Measurements from ENCODE around the gene BANP. TPM values are rescaled to one million over a fixed set of nuclear protein-coding genes. Genes with fewer than 3 reads are reported as not detected.

BANP gene
- total RNA-seq, 1 donor from 2014 or later, result 30.4 TPM

GRCh38 chr16:87960852-87961251 lies 9.6 kb downstream of the BANP start:
- no peaks in the 10 kb centered on the region for H3K36me3 ChIP-seq
- no peaks in the 10 kb centered on the region for H3K9me3 Mint-ChIP-seq
- H3K4me3 ChIP-seq, result no peak overlapping the region
- H3K27ac ChIP-seq, result no peak overlapping the region
- no peak overlapping the region for H3K4me2 ChIP-seq
- H3K9ac ChIP-seq, result no peak overlapping the region
- H4K20me1 ChIP-seq (ENCODE audit: low read depth), result peaks cover 55% of the 10 kb centered on the region
- H3K27me3 ChIP-seq, result no peaks in the 10 kb centered on the region
- H3K27ac Mint-ChIP-seq, result no peak overlapping the region
- H3K4me1 Mint-ChIP-seq, result peaks cover 29% of the 10 kb centered on the region
- TF ChIP-seq EZH2 (IDR thresholded peaks at IDR 0.05) (no peak), CTCF (IDR thresholded peaks at IDR 0.05) (no peak), EZH2phosphoT487 (IDR thresholded peaks at IDR 0.05) (no peak)
- peaks cover 13% of the 10 kb centered on the region for H3K36me3 Mint-ChIP-seq
- no peak overlapping the region for H3K4me3 Mint-ChIP-seq
- H3K4me1 ChIP-seq, result peaks cover 13% of the 10 kb centered on the region
- peaks cover 8% of the 10 kb centered on the region for H3F3A ChIP-seq (ENCODE audit: low read depth)
- no peaks in the 10 kb centered on the region for H3K9me3 ChIP-seq (ENCODE audit: low read depth)
- no peak for DNase-seq (ENCODE audit: low spot score)
- H3K27me3 Mint-ChIP-seq (ENCODE audit: insufficient read depth, low read depth), result no peaks in the 10 kb centered on the region
- peaks cover 97% of the 10 kb centered on the region for H3K79me2 ChIP-seq (ENCODE audit: low read depth)
- no peak overlapping the region for H2AFZ ChIP-seq (replicated peaks)

GRCh38 chr16:87961623-87962022 lies 10.4 kb downstream of the BANP start:
- no peaks in the 10 kb centered on the region for H3K9me3 ChIP-seq (ENCODE audit: low read depth)
- no peak overlapping the region for H3K9ac ChIP-seq
- no peaks in the 10 kb centered on the region for H3K27me3 Mint-ChIP-seq (ENCODE audit: insufficient read depth, low read depth)
- H2AFZ ChIP-seq (replicated peaks), result no peak overlapping the region
- peaks cover 97% of the 10 kb centered on the region for H3K79me2 ChIP-seq (ENCODE audit: low read depth)
- H3K4me1 ChIP-seq, result peaks cover 13% of the 10 kb centered on the region
- peaks cover 16% of the 10 kb centered on the region for H3K36me3 Mint-ChIP-seq
- peaks cover 29% of the 10 kb centered on the region for H3K4me1 Mint-ChIP-seq
- no peak for DNase-seq (ENCODE audit: low spot score)
- no peaks in the 10 kb centered on the region for H3K36me3 ChIP-seq
- H3K27me3 ChIP-seq, result no peaks in the 10 kb centered on the region
- peaks cover 55% of the 10 kb centered on the region for H4K20me1 ChIP-seq (ENCODE audit: low read depth)
- H3K27ac ChIP-seq, result no peak overlapping the region
- no peak for TF ChIP-seq EZH2phosphoT487 (IDR thresholded peaks at IDR 0.05)
- TF ChIP-seq EZH2 (IDR thresholded peaks at IDR 0.05), result no peak
- no peak for TF ChIP-seq CTCF (IDR thresholded peaks at IDR 0.05)
- peak overlapping the region; percentile 65 for H3K27ac Mint-ChIP-seq
- no peaks in the 10 kb centered on the region for H3K9me3 Mint-ChIP-seq
- peaks cover 1% of the 10 kb centered on the region for H3F3A ChIP-seq (ENCODE audit: low read depth)
- H3K4me2 ChIP-seq, result no peak overlapping the region
- no peak overlapping the region for H3K4me3 Mint-ChIP-seq
- no peak overlapping the region for H3K4me3 ChIP-seq

GRCh38 chr16:87963400-87963799 lies 12.2 kb downstream of the BANP start:
- peaks cover 10% of the 10 kb centered on the region for H3K36me3 Mint-ChIP-seq
- H3K4me2 ChIP-seq, result no peak overlapping the region
- H3K4me1 Mint-ChIP-seq, result peaks cover 21% of the 10 kb centered on the region
- no peak overlapping the region for H3K4me3 Mint-ChIP-seq
- H3K27ac ChIP-seq, result no peak overlapping the region
- H3K9me3 Mint-ChIP-seq, result no peaks in the 10 kb centered on the region
- H3K27ac Mint-ChIP-seq, result no peak overlapping the region
- no peak for TF ChIP-seq EZH2 (IDR thresholded peaks at IDR 0.05)
- TF ChIP-seq EZH2phosphoT487 (IDR thresholded peaks at IDR 0.05), result no peak
- TF ChIP-seq CTCF (IDR thresholded peaks at IDR 0.05), result no peak
- no peak overlapping the region for H2AFZ ChIP-seq (replicated peaks)
- DNase-seq (ENCODE audit: low spot score), result no peak
- H3K4me1 ChIP-seq, result peaks cover 9% of the 10 kb centered on the region
- peaks cover under 1% of the 10 kb centered on the region for H3K27me3 Mint-ChIP-seq (ENCODE audit: insufficient read depth, low read depth)
- no peaks in the 10 kb centered on the region for H3K36me3 ChIP-seq
- no peaks in the 10 kb centered on the region for H3K9me3 ChIP-seq (ENCODE audit: low read depth)
- H3F3A ChIP-seq (ENCODE audit: low read depth), result no peaks in the 10 kb centered on the region
- no peaks in the 10 kb centered on the region for H3K27me3 ChIP-seq
- H3K4me3 ChIP-seq, result no peak overlapping the region
- peaks cover 96% of the 10 kb centered on the region for H3K79me2 ChIP-seq (ENCODE audit: low read depth)
- peaks cover 50% of the 10 kb centered on the region for H4K20me1 ChIP-seq (ENCODE audit: low read depth)
- no peak overlapping the region for H3K9ac ChIP-seq

Measured in neural progenitor cell (in vitro differentiated cells).